Nephron progenitor cell (in vitro differentiated cells): ENCODE data around the gene DAPK1.
"Not testable (repeated sequence)": the region's sequence is repeated elsewhere in the genome, so short reads cannot be mapped to it uniquely, and the experiment has no call there.

Experiments used
- DNase-seq: peaks from one replicate; pipeline ENCODE4 v3.0.0; 2021
- H3K27ac Mint-ChIP-seq: 2 replicates; pipeline ENCODE4 v1.8.0; 2021; ENCODE audit warnings: mild to moderate bottlenecking, moderate library complexity, mixed read lengths
- H3K27me3 Mint-ChIP-seq: 2 replicates; pipeline ENCODE4 v1.8.0; 2021; ENCODE audit warnings: mild to moderate bottlenecking, low read depth, mixed read lengths; ENCODE audit not compliant: poor library complexity
- H3K36me3 Mint-ChIP-seq: 2 replicates; pipeline ENCODE4 v1.8.0; 2021; ENCODE audit warnings: low read depth, mixed read lengths
- H3K4me1 Mint-ChIP-seq: 2 replicates; pipeline ENCODE4 v1.8.0; 2021; ENCODE audit warnings: mixed read lengths
- H3K4me3 Mint-ChIP-seq: 2 replicates; pipeline ENCODE4 v1.8.0; 2021; ENCODE audit warnings: mild to moderate bottlenecking, moderate library complexity, mixed read lengths
- H3K9me3 Mint-ChIP-seq: 2 replicates; pipeline ENCODE4 v1.8.0; 2021; ENCODE audit warnings: mild to moderate bottlenecking, moderate library complexity, mixed read lengths
- CTCF ChIP-seq: fragments of 200-600 bp; sonication (generic); IDR thresholded peaks from 2 replicates; pipeline ENCODE4 v1.5.0; 2021; ENCODE audit warnings: antibody characterized with exemption

DAPK1 gene

GRCh38 chr9:87742813-87743428 lies 245.3 kb downstream of the DAPK1 start:
- TF ChIP-seq CTCF: no peak
- H3K4me3 Mint-ChIP-seq: no peak overlapping the region
- no peak for DNase-seq
- H3K4me1 Mint-ChIP-seq: peaks cover 27% of the 10 kb centered on the region
- H3K9me3 Mint-ChIP-seq: peaks cover 30% of the 10 kb centered on the region
- no peaks in the 10 kb centered on the region for H3K27me3 Mint-ChIP-seq
- H3K27ac Mint-ChIP-seq: no peak overlapping the region
- H3K36me3 Mint-ChIP-seq: peaks cover 4% of the 10 kb centered on the region

GRCh38 chr9:87744247-87744646 lies 246.6 kb downstream of the DAPK1 start:
- peaks cover 23% of the 10 kb centered on the region for H3K9me3 Mint-ChIP-seq
- not testable (repeated sequence) for H3K4me3 Mint-ChIP-seq, H3K27ac Mint-ChIP-seq, H3K36me3 Mint-ChIP-seq, DNase-seq, H3K27me3 Mint-ChIP-seq
- peaks cover 40% of the 10 kb centered on the region for H3K4me1 Mint-ChIP-seq

- no peak for TF ChIP-seq CTCF
- no peak overlapping the region for H3K4me3 Mint-ChIP-seq
Observed at GRCh38 chr9:87746186-87746585, 248.5 kb downstream of the DAPK1 start.

GRCh38 chr9:87748881-87749280 lies 251.2 kb downstream of the DAPK1 start:
- Mint-ChIP-seq H3K27ac (no peak overlapping the region), H3K4me1 (peaks cover 31% of the 10 kb centered on the region), H3K27me3 (no peaks in the 10 kb centered on the region), H3K36me3 (no peaks in the 10 kb centered on the region), H3K9me3 (peaks cover 7% of the 10 kb centered on the region), H3K4me3 (no peak overlapping the region)
- no peak for TF ChIP-seq CTCF
- DNase-seq: no peak

More at GRCh38 chr9:87746186-87746585, 248.5 kb downstream of the DAPK1 start:
- H3K27ac Mint-ChIP-seq: no peak overlapping the region
- H3K36me3 Mint-ChIP-seq: peaks cover 4% of the 10 kb centered on the region
- peaks cover 36% of the 10 kb centered on the region for H3K4me1 Mint-ChIP-seq
- no peak for DNase-seq
- peaks cover 13% of the 10 kb centered on the region for H3K9me3 Mint-ChIP-seq
- H3K27me3 Mint-ChIP-seq: no peaks in the 10 kb centered on the region

GRCh38 chr9:87749335-87750035 lies 251.8 kb downstream of the DAPK1 start:
- Mint-ChIP-seq H3K27ac (no peak overlapping the region), H3K36me3 (no peaks in the 10 kb centered on the region), H3K4me3 (no peak overlapping the region)

GRCh38 chr9:87750726-87751125 lies 253.1 kb downstream of the DAPK1 start:
- Mint-ChIP-seq H3K4me1 (peaks cover 31% of the 10 kb centered on the region), H3K4me3 (no peak overlapping the region), H3K36me3 (no peaks in the 10 kb centered on the region), H3K9me3 (peaks cover 11% of the 10 kb centered on the region), H3K27ac (no peak overlapping the region), H3K27me3 (no peaks in the 10 kb centered on the region)
- TF ChIP-seq CTCF: no peak
- DNase-seq: no peak

More at GRCh38 chr9:87749335-87750035, 251.8 kb downstream of the DAPK1 start:
- peaks cover 31% of the 10 kb centered on the region for H3K4me1 Mint-ChIP-seq
- no peak for TF ChIP-seq CTCF
- peaks cover 7% of the 10 kb centered on the region for H3K9me3 Mint-ChIP-seq
- H3K27me3 Mint-ChIP-seq: no peaks in the 10 kb centered on the region
- no peak for DNase-seq
